ENCODE measurements around the gene FHIT.

- TF ChIP-seq NFIC (IDR thresholded peaks at IDR 0.05; ENCODE audit: borderline replicate concordance) (no peak), CTCF (IDR thresholded peaks at IDR 0.05) (no peak)
These were observed 736.4 kb downstream of the FHIT start for GRCh38 chr3:60514866-60515265.
